Naive B cell (primary cell): ENCODE data around the gene SARM1. TPM values are rescaled to one million over a fixed set of nuclear protein-coding genes. Genes with fewer than 3 reads are reported as not detected.
"Not testable (repeated sequence)": the region's sequence is repeated elsewhere in the genome, so short reads cannot be mapped to it uniquely, and the experiment has no call there.

Experiments used
- ATAC-seq, 2 donors: fragments of 150-1000 bp; cut with Tn5 transposase; 2 replicates each; pipeline ENCODE4 v1.10.0; 2021; ENCODE audit warnings: low read depth in 2 of 2, mild to moderate bottlenecking in 2 of 2, moderate library complexity in 2 of 2
- DNase-seq: peaks from one replicate; pipeline ENCODE4 v3.0.0; 2022
- H3K27ac Mint-ChIP-seq, 6 donors: one replicate each; pipeline ENCODE4 v1.8.0; 2020 to 2022; ENCODE audit warnings: mild to moderate bottlenecking in 6 of 6, mixed read lengths in 6 of 6, moderate library complexity in 5 of 6, inconsistent platforms in 2 of 6
- H3K27me3 Mint-ChIP-seq, 3 donors: one replicate each; pipeline ENCODE4 v1.8.0; 2021 to 2022; ENCODE audit warnings: mixed read lengths in 3 of 3, mild to moderate bottlenecking in 1 of 3
- H3K36me3 Mint-ChIP-seq, 2 donors: one replicate each; pipeline ENCODE4 v1.8.0; 2020 to 2022; ENCODE audit warnings: mixed read lengths in 2 of 2, inconsistent platforms in 1 of 2, mild to moderate bottlenecking in 1 of 2
- H3K4me1 Mint-ChIP-seq, 3 donors: one replicate each; pipeline ENCODE4 v1.8.0; 2020 to 2022; ENCODE audit warnings: mixed read lengths in 3 of 3, inconsistent platforms in 1 of 3, mild to moderate bottlenecking in 1 of 3, moderate library complexity in 1 of 3
- H3K4me3 Mint-ChIP-seq, 8 donors: one replicate each; pipeline ENCODE4 v1.8.0; 2020 to 2022; ENCODE audit warnings: mild to moderate bottlenecking in 8 of 8, mixed read lengths in 8 of 8, moderate library complexity in 8 of 8, inconsistent platforms in 2 of 8
- H3K9me3 Mint-ChIP-seq, 7 donors: one replicate each; pipeline ENCODE4 v1.8.0; 2020 to 2022; ENCODE audit warnings: mixed read lengths in 7 of 7, mild to moderate bottlenecking in 5 of 7, inconsistent platforms in 2 of 7, moderate library complexity in 1 of 7
- polyA plus RNA-seq, 6 donors: library from polyadenylated mRNA; unstranded; fragments of 300-500 nt; fragmentation: Illumina TruSeq; gene quantifications; one replicate each; pipeline ENCODE4 v1.2.3, GENCODE V29; 2021; ENCODE audit warnings: low read depth in 6 of 6

The SARM1 gene
- polyA plus RNA-seq, 6 donors from 2014 or later = 4.3 to 8.1 (median 7.1) TPM

DNA sequence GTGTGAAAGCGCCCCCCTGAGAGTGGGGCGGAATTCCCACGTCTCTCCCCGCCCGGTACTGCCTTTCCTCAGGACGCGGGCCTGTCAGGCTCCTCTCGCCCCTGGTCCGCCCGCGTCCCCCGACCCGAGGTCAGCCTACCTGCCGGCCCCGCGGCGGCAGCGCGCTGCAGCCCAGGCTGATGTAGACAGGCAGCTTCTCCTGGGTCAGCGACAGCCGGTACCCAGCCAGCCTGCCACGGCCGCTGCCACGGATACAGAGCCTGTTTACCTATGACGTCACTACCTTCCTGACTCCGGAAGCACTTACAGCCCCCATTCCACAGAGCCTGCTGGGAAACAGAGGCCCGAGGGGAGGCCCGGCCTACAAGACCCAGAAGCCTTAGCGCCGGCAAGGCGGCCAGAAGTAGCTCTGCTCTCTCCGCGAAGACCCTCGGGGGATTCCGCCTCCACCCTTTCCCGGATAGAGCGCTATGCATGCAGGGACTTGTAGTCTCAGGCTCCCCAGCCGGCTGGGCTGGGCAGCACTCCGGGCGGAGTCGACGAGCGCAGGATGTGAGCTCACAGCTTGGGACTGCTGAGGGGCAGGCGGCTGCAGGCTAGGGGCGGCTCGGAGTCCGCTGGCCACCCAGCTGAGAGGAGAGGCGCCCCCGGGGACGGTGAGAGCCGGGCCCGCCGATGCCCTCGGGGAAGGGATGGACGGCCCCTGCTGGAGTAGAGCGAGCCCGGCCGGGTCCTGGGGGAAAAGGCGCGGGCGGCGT, 36.1 kb upstream of the SARM1 start, which contains the start of the genes IFT20 and TNFAIP1:
TSS of gene IFT20 (minus strand) at position 272 of the 758 bp plus-strand sequence. CDS start 3,487 bp downstream, outside the sequence.
TSS of gene TNFAIP1 (plus strand) at position 561 of the 758 bp plus-strand sequence. CDS start 3,761 bp downstream, outside the sequence.
- Mint-ChIP-seq H3K9me3 (no peaks in the 10 kb centered on the region), H3K4me1 (peaks cover 38 to 56% (median 51%) of the 10 kb centered on the region in 3 donors)
- peak; percentile 91 to 93 for ATAC-seq

DNA sequence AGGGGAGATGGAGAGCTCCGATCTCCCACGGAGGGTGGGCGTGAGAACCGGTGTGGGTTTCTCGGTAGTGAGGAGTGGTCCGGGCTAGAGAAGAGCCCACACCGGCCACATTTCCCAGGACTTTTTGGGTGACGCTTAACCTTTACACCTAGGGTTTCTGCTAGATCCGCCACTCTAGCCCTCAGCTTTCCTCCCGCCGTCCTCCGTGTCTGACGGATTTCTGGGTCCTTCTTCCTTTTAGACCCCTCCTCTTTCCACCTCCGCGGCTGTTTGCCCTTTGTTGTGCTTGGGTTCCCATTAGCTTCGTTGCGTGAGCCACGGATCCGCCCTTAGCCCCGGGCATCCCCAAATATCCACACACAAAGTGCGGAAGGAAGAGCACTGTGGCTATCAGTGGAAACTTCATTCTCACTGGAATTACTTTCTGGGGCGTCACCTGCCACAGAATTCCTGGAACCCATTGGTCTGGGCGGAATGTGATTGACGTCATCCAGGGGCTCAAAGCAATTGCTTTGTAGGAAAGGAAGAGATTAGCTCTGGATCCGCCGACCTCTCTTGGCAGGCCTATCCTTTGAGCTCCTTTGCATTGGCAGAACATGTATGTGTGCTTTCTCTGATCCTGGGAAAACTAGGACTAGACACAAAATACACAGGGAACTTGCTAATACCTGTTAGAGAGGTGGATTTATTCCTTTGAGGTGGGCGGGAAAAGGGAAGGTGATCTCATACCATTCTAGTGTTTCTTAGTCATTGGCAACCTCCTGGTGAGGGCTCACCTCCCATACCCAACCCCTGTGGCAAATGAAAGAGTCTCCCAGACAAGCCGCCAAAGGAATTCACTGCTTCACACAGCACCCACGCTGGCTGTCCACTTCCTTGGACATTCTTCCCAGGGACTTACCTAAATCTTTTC, 35.3 kb upstream of the SARM1 start:
- no peaks in the 10 kb centered on the region for H3K9me3 Mint-ChIP-seq
- H3K27ac Mint-ChIP-seq = peak overlapping the region in 5 of 6 donors; percentile 60 to 98 (median 95)
- peaks cover 38 to 56% (median 51%) of the 10 kb centered on the region in 3 donors for H3K4me1 Mint-ChIP-seq
- no peaks in the 10 kb centered on the region for H3K27me3 Mint-ChIP-seq
- no peak for DNase-seq
- ATAC-seq = no peak
- H3K4me3 Mint-ChIP-seq = peak overlapping the region; percentile 85 to 99 (median 98)
- H3K36me3 Mint-ChIP-seq = no peaks in the 10 kb centered on the region

More for the DNA sequence above, 36.1 kb upstream of the SARM1 start, which contains the start of the genes IFT20 and TNFAIP1:
- peak within 1 kb of the TSS; percentile 87 to 98 (median 96) for H3K27ac Mint-ChIP-seq
- no peaks in the 10 kb centered on the region for H3K36me3 Mint-ChIP-seq
- H3K4me3 Mint-ChIP-seq = peak within 1 kb of the TSS; percentile 85 to 99 (median 98)
- DNase-seq = peak; percentile 97
- H3K27me3 Mint-ChIP-seq = no peaks in the 10 kb centered on the region

DNA sequence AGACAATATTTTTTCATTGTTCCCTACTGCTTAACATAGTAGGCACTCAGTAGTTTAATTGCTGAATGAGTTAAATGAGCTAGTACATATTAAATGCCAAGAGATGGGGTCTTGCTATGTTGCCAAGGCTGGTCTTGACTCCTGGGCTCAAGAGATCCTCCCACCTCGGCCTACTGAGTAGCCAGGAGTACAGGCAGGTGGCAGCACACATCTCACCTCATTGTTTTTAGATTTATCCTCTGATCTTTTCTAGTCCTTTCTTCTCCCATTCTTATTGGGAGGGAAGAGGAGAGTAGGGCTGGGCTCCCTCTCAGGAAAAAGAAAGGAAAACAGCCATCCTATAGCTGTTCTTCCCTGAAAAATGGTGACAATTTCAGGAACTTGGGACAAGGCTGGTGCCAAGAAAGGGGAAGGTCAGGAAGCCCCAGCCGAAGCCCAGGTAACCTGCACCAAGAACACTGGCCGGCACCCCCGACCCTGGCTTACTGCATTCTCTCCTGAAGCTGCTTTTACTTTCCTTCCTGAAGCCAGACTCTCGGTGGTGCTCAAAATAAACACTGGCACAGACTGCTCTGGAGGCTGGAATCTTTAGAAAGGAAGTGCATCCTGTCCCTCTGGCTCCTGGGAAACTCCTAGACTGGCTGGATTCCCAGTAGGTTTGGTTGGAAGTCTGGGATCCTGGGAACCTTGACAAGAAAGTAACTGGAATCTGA, 33.3 kb upstream of the SARM1 start:
- H3K4me3 Mint-ChIP-seq = peak overlapping the region in 2 of 8 donors; percentile 92 to 96
- H3K27ac Mint-ChIP-seq = peak overlapping the region in 1 of 6 donors; percentile 29
- H3K27me3 Mint-ChIP-seq = no peaks in the 10 kb centered on the region
- H3K9me3 Mint-ChIP-seq = no peaks in the 10 kb centered on the region
- DNase-seq (no peak), ATAC-seq (no peak)
- peaks cover 34 to 52% (median 51%) of the 10 kb centered on the region in 3 donors for H3K4me1 Mint-ChIP-seq
- H3K36me3 Mint-ChIP-seq = no peaks in the 10 kb centered on the region

DNA sequence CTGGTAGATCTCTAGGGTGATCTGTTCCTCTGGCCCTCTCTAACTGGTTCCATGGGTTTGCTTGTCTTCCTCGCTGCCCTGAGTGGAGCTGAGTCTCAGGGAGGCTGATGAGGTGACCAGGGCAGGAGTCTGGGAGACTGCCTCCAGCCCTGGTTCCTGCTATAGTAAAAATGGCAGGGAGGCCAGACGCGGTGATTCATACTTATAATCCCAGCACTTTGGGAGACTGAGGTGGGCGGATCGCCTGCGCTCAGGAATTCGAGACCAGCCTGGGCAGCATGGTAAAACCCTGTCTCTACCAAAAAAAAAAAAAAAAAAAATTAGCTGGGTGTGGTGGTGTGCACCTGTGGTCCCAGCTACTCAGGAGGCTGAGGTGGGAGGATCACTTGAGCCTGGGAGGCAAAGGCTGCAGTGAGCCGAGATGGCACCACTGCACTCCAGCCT, 32.7 kb upstream of the SARM1 start:
- not testable (repeated sequence) for H3K27me3 Mint-ChIP-seq, H3K9me3 Mint-ChIP-seq, ATAC-seq, H3K36me3 Mint-ChIP-seq, DNase-seq
- H3K27ac Mint-ChIP-seq = peak overlapping the region in 2 of 6 donors; percentile 29 to 44
- peaks cover 34 to 49% (median 46%) of the 10 kb centered on the region in 3 donors for H3K4me1 Mint-ChIP-seq
- H3K4me3 Mint-ChIP-seq = peak overlapping the region in 1 of 8 donors; percentile 92

DNA sequence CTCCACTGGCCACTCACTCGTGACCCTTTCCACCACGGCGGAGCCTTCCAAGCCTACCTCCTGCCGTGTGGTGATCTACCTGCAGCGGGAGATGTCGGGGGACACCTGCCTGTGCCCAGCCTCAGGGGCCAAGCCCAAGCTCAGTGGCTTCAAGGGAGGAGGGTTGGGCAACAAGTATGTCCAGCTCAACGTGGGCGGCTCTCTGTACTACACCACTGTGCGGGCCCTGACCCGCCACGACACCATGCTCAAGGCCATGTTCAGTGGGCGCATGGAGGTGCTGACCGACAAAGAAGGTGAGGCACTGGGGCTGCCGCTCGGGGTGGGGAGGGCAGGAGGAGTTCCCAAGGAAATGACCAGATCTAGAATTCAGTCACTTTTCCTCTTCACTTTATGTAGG, 32.1 kb upstream of the SARM1 start:
- Mint-ChIP-seq H3K27ac (no peak overlapping the region), H3K4me1 (peaks cover 28 to 42% (median 40%) of the 10 kb centered on the region in 3 donors), H3K9me3 (no peaks in the 10 kb centered on the region), H3K4me3 (peak overlapping the region in 2 of 8 donors; percentile 18 to 20), H3K27me3 (no peaks in the 10 kb centered on the region), H3K36me3 (no peaks in the 10 kb centered on the region)
- ATAC-seq = no peak
- DNase-seq = no peak

DNA sequence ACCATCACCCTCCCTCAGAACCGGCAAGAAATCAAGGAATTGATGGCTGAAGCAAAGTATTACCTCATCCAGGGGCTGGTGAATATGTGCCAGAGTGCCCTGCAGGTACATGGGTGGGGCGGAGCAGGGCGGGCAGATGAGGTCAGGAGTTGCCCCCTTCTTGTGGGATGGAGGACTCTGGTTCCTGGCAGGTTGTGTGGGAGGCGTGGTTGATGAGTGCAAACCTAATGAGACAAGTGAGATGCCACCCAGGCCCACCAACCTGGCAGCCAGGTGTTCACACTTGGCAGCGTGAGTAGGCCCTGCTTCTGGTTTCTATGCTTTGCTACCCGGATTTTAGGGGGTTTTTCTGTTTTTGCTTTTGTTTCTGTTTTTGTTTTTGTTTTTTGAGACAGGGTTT, 31.1 kb upstream of the SARM1 start:
- no peak for ATAC-seq
- H3K4me1 Mint-ChIP-seq = peaks cover 22 to 33% (median 30%) of the 10 kb centered on the region in 3 donors
- H3K9me3 Mint-ChIP-seq = no peaks in the 10 kb centered on the region
- no peak overlapping the region for H3K27ac Mint-ChIP-seq
- no peaks in the 10 kb centered on the region for H3K27me3 Mint-ChIP-seq
- DNase-seq = no peak
- no peak overlapping the region for H3K4me3 Mint-ChIP-seq
- H3K36me3 Mint-ChIP-seq = no peaks in the 10 kb centered on the region

DNA sequence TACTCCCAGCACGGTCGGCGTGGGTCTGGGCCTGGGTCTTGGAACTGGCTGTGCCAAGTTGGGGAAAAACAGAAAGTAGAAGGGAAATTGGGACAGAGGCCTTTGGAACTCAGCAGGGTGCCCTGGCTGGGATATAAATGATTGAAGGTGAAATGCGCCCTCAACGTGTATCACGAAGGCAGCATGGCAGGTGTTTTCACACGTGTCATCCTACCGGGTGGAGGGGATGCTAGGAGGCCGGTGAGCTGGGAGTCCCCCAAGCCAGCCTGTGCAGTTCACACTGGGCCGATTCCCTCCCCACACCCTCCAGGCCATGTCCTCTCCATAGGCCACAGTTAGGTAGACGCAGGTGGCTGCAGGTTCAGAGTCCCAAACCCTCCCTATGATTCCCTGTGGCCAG, 30.0 kb upstream of the SARM1 start:
- ATAC-seq = no peak
- Mint-ChIP-seq H3K27me3 (no peaks in the 10 kb centered on the region), H3K4me1 (peaks cover 16 to 22% (median 22%) of the 10 kb centered on the region in 3 donors), H3K36me3 (no peaks in the 10 kb centered on the region), H3K4me3 (no peak overlapping the region), H3K9me3 (no peaks in the 10 kb centered on the region), H3K27ac (peak overlapping the region in 1 of 6 donors; percentile 47)
- DNase-seq = no peak

DNA sequence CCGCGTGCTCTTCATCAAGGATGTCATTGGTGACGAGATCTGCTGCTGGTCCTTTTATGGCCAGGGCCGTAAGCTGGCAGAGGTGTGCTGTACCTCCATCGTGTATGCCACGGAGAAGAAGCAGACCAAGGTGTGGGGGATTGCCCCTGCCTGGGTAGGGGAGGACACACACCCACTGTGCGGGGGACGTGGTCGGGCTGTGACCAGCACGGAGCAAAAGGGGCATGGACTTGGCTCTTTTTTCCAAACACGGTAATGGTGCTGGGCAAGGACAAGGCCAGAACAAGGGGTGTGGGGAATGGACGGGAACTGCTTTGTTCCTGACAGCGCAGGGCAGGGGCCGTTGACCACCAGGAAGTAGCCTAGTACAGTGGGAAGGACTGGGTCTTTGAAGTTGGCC, 29.2 kb upstream of the SARM1 start:
- no peak overlapping the region for H3K4me3 Mint-ChIP-seq
- peak overlapping the region in 2 of 6 donors; percentile 47 to 76 for H3K27ac Mint-ChIP-seq
- DNase-seq = no peak
- H3K4me1 Mint-ChIP-seq = peaks cover 10 to 15% (median 14%) of the 10 kb centered on the region in 3 donors
- no peaks in the 10 kb centered on the region for H3K36me3 Mint-ChIP-seq
- no peaks in the 10 kb centered on the region for H3K27me3 Mint-ChIP-seq
- no peak for ATAC-seq
- H3K9me3 Mint-ChIP-seq = no peaks in the 10 kb centered on the region

DNA sequence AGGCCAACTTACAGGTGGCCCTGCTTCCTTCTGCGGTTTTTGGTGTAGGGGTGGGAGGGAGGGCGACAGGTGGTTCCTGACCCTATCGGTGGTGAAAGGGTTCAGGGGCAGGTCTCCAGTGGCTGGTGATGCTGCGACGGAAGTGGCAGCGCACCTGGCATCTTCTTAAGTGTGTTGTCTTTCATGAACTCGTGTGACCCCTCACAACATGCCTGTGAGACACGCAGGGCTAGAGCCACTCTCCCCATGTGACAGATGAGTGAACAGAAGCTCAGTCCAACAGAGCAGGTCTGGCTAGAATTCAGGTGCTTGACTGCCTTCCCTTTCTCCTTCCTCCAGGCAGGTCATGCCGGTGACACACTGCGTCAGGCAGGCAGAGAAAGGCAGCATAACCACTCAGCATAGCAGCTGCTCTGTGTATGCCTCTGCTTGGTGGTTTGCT, 28.0 kb upstream of the SARM1 start:
- no peaks in the 10 kb centered on the region for H3K9me3 Mint-ChIP-seq
- no peak overlapping the region for H3K27ac Mint-ChIP-seq
- ATAC-seq (no peak), DNase-seq (no peak)
- no peaks in the 10 kb centered on the region for H3K36me3 Mint-ChIP-seq
- H3K4me3 Mint-ChIP-seq = peak overlapping the region in 1 of 8 donors; percentile 42
- H3K27me3 Mint-ChIP-seq = no peaks in the 10 kb centered on the region
- H3K4me1 Mint-ChIP-seq = peaks cover under 1 to 6% (median 2%) of the 10 kb centered on the region in 3 donors

DNA sequence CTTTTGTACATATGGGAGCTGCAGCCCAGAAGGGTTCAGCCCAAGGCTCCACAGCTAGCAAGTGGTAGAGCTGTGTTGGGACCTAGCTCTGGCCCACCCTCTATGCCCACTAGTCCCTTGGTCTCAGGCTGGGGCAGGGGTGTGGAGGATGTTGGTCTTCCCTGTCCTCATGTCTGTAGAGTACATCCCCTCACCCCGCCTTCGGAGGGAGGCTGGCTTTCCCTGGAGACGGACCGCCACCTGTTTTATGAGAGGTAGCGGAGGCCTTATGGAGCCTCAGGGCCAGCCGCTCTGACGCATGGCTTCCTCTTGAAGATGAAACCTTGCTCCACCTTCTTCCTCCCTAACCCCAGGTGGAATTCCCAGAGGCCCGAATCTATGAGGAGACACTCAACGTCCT, 27.5 kb upstream of the SARM1 start:
- ATAC-seq (no peak), DNase-seq (no peak)
- H3K27me3 Mint-ChIP-seq = no peaks in the 10 kb centered on the region
- peaks cover 0 to 4% (median 0%) of the 10 kb centered on the region in 3 donors for H3K4me1 Mint-ChIP-seq
- no peaks in the 10 kb centered on the region for H3K36me3 Mint-ChIP-seq
- no peak overlapping the region for H3K4me3 Mint-ChIP-seq
- H3K9me3 Mint-ChIP-seq = no peaks in the 10 kb centered on the region
- H3K27ac Mint-ChIP-seq = peak overlapping the region in 1 of 6 donors; percentile 50

DNA sequence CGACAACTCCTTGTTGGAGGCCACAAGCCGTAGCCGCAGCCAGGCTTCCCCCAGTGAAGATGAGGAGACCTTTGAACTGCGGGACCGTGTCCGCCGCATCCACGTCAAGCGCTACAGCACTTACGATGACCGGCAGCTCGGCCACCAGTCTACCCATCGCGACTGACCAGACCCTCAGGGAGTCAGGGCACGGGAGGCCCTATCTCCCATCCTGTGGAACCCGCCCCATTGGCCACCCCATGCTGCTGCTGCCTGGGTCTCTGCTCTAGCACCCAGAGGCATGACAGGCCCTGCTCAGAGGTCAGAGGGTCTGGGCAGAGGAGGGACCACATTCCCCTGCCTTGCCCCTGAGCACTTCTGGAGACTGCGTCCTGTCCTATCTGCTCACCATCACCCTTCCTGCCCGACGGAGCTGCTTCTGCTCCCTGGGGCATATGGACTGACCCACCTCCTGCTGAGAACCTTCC, 27.0 kb upstream of the SARM1 start:
- Mint-ChIP-seq H3K36me3 (no peaks in the 10 kb centered on the region), H3K27me3 (no peaks in the 10 kb centered on the region), H3K9me3 (no peaks in the 10 kb centered on the region), H3K4me1 (peaks cover 0 to under 1% (median 0%) of the 10 kb centered on the region in 3 donors), H3K4me3 (no peak overlapping the region), H3K27ac (peak overlapping the region in 1 of 6 donors; percentile 50)
- no peak for ATAC-seq
- no peak for DNase-seq

DNA sequence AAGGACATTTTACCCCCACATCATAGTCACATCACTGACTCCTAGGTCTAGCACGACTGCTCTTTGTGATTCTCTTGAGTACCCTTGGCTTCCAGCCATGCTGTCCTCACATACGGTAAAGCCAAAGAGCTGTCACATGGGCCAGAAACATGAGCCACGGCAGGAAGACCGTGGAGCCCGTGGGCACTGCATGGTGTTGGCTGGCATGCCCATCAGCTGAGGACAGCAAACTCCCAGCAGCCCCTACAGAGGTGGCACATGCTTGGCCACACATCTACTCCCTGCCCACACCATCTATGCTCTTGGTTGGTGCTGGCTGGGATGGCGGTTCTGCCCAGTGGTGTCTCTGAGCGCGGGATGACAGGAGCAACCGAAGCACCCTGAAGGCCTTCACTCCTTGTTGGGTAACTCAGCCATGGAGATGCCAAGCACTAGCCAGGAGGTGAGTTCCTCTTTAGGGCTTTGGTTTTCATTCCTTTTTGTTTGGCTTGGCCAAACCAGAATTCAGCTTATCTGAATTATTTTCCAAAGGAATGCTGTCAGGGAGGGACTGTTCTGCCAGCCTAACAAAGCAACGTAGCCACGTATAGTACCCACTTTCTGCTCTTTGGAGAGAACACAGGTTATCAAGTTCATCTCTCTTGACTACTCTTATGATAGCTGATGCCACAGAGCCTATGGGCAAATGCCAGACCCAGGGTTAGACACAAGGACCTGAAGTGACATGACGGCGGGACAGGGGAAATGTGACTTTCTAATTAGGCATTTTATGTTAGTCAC, 25.9 kb upstream of the SARM1 start:
- Mint-ChIP-seq H3K36me3 (peaks cover 0 to 4% of the 10 kb centered on the region in 2 donors), H3K4me3 (no peak overlapping the region)

More for the DNA sequence above, 25.9 kb upstream of the SARM1 start:
- H3K9me3 Mint-ChIP-seq = no peaks in the 10 kb centered on the region
- DNase-seq = no peak
- H3K27me3 Mint-ChIP-seq = no peaks in the 10 kb centered on the region
- H3K4me1 Mint-ChIP-seq = peaks cover 0 to 2% (median 0%) of the 10 kb centered on the region in 3 donors
- ATAC-seq = no peak
- H3K27ac Mint-ChIP-seq = peak overlapping the region in 1 of 6 donors; percentile 47
